Adrenal gland (tissue), 5 donors: ENCODE measurements around the gene TRIM23.

ENCODE experiments used
- POLR2A ChIP-seq, 2 donors: fragments of 450-650 bp; IDR thresholded peaks; one replicate each; pipeline ENCODE4 v1.6.1; 2017; ENCODE audit warnings: antibody characterized with exemption in 2 of 2, mild to moderate bottlenecking in 2 of 2, moderate library complexity in 1 of 2
- TF ChIP-seq, protein P1 (sequence below), 6 experiments: fragments of 450-650 bp in 4 of 6; fragments of 200-600 bp in 2 of 6; sonication (generic) in 1 of 6; IDR thresholded peaks; 1 replicate in 5 of 6; 2 replicates in 1 of 6; pipeline versions ENCODE4 v1.5.1 to v1.8.0; 2016 to 2021; ENCODE audit warnings: antibody characterized with exemption in 6 of 6, mild to moderate bottlenecking in 2 of 6, moderate library complexity in 1 of 6
- donor health status: DM: no; HTN: no; CAD: no.

DNA sequence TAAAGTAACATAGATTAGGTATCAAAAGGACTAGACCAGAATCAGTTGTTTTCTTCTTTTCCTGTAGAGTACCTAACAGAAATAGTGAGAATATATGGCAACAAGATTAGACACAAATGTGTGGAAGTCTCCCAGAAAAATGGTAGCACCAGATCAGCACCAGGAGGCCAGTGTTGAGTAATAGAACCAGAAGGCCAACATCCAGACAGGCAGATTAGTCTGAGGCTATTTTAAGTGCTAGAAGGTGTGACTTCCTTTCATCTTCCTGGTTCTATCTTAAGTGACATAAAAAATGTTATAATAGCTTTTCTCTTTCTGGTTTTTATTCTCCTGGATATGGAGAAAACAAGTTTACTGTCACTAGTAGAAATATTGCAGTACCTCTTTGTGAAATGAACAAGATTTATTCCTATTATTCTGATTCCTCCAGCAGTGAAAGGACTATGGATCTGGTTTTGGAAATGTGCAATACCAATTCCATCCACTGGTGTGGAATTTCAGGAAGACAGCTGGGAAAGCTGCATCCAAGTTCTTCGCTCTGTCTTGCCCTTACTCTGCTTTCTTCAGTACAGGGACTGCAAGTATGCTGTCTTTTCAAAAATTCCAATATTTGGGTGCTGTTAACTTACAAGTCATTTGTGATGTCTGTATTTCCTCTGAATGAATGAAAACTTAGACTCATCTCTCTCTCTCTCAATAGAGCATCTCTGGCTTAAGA is 39.8 kb upstream of the TRIM23 start:
- TF ChIP-seq POLR2A (IDR thresholded peaks at IDR 0.05): no peak
- TF ChIP-seq, protein P1, sequence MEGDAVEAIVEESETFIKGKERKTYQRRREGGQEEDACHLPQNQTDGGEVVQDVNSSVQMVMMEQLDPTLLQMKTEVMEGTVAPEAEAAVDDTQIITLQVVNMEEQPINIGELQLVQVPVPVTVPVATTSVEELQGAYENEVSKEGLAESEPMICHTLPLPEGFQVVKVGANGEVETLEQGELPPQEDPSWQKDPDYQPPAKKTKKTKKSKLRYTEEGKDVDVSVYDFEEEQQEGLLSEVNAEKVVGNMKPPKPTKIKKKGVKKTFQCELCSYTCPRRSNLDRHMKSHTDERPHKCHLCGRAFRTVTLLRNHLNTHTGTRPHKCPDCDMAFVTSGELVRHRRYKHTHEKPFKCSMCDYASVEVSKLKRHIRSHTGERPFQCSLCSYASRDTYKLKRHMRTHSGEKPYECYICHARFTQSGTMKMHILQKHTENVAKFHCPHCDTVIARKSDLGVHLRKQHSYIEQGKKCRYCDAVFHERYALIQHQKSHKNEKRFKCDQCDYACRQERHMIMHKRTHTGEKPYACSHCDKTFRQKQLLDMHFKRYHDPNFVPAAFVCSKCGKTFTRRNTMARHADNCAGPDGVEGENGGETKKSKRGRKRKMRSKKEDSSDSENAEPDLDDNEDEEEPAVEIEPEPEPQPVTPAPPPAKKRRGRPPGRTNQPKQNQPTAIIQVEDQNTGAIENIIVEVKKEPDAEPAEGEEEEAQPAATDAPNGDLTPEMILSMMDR (IDR thresholded peaks at IDR 0.05): peak in 5 of 6 experiments; percentile 21 to 37 (median 30)
